T-helper 9 cell (primary cell): ENCODE results near the gene C1orf94.

Experiments
- DNase-seq: peaks from one replicate; pipeline ENCODE4 v3.0.0-alpha.2; 2020
- total RNA-seq, 2 donors: gene quantifications; one replicate each; lab custom pipeline; 2026; lab: John Stamatoyannopoulos, UW

C1orf94 gene, protein sequence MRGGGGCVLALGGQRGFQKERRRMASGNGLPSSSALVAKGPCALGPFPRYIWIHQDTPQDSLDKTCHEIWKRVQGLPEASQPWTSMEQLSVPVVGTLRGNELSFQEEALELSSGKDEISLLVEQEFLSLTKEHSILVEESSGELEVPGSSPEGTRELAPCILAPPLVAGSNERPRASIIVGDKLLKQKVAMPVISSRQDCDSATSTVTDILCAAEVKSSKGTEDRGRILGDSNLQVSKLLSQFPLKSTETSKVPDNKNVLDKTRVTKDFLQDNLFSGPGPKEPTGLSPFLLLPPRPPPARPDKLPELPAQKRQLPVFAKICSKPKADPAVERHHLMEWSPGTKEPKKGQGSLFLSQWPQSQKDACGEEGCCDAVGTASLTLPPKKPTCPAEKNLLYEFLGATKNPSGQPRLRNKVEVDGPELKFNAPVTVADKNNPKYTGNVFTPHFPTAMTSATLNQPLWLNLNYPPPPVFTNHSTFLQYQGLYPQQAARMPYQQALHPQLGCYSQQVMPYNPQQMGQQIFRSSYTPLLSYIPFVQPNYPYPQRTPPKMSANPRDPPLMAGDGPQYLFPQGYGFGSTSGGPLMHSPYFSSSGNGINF
- 0 reads per million in 2 donors for total RNA-seq

- DNase-seq = no peak
Measured at GRCh38 chr1:34176830-34177603, at the start of gene C1orf94. C1orf94 (plus strand) TSS chr1:34176907; CDS start chr1:34177790, 883 bp downstream.

- DNase-seq = no peak
Measured at GRCh38 chr1:34127006-34128000, 49.4 kb upstream of the C1orf94 start.

- DNase-seq = no peak
Measured at GRCh38 chr1:34128186-34128889, 48.4 kb upstream of the C1orf94 start.

GRCh38 chr1:34129630-34130029, 47.1 kb upstream of the C1orf94 start:
- DNase-seq = no peak

DNA sequence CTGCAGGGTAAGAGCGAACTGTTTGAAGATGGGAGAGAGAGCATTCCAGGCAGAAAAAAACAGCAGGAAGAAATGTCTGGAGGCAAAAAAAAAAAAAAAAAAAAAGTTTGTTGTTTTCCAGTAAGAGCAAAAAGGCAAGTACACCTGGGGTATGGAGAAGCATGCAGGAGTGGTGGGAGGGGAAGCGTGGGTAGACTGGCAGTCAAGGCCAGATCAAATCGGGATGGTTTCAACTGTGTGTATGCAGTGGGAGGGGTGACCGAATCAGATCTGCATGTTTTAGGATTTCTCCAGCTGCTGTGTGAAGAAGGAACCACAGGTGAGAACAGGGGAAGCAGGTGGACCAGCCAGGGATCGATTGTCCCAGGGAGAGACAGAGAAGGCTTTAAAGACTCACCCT, 46.4 kb upstream of the C1orf94 start:
- DNase-seq = no peak

GRCh38 chr1:34131396-34132160, 45.1 kb upstream of the C1orf94 start:
- no peak for DNase-seq

DNA sequence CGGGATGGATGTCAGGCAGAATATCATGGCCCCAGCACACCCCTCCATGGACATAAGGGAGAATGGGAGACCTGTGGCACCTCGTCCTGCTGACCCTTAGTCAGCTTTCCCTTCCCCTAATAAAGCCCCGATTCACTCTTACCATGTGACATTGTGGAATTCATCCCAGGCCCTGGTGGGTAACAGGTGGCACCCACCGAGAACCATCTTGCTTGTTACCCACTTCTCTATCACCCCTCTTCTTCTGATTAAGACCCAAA, 44.6 kb upstream of the C1orf94 start:
- DNase-seq = no peak

- DNase-seq = no peak
Measured at GRCh38 chr1:34137411-34137810, 39.3 kb upstream of the C1orf94 start.

- DNase-seq = no peak
Measured at GRCh38 chr1:34140011-34140676, 36.6 kb upstream of the C1orf94 start.

DNA sequence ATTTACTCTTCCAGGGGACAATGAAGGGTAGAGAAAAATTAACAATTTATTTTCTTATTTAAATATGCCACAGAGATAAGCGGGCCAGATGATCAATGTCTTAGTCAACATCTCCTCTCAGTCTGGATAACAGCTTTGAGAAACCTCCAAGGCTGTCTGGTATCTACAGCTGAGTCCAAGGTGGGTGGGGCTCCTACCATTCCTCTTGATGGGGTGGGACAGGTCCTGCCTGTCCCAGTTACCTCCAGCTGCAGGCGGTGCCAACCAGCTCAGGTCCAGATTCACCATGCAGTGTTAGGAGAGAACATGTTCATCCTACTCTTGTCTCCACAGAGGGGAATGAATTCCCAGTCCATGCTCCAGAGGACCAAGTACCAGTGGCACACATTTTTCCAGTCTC, 32.7 kb upstream of the C1orf94 start:
- no peak for DNase-seq

- no peak for DNase-seq
Measured at GRCh38 chr1:34144766-34145165, 31.9 kb upstream of the C1orf94 start.

DNA sequence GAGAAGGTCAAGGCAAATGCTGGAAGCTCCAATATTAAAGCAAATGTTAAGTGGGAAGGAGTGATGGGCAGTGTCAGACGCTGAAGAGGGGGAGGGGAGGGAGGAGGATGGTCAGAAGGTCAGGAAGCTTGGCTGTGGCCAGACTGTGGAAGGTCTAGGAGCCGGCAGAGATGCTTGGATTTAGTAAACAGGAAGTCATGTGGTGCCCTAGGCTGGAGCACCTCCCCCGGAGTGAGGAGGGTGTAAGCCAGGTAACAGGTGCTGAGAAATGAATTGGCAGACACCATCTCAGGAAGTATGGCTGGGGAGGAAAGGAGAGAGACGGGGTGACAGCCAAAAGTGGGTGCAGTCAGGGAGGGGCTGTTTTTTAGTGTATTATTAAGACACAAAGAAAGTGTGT, 29.4 kb upstream of the C1orf94 start:
- no peak for DNase-seq

DNA sequence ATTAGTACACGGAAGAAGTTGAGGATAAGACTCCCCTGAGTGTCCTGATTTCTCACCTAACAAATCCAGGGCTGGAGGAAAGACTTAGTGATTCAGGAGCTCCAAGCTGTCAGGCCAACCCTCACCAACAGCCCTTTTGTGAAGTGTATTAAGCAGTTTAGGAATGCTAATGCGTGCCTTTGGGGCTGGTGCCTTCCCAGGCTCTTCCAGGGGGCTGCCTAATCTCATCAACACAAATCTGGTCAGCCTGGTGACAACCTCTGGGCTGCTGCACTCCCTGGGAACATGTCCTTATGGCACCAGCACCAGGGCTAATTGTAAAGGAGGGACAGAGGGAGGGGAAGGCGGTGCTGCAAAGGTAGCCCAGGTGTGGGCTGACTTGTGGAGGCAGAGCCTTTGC, 27.2 kb upstream of the C1orf94 start:
- no peak for DNase-seq

GRCh38 chr1:34153246-34153645, 23.5 kb upstream of the C1orf94 start:
- DNase-seq = no peak

DNA sequence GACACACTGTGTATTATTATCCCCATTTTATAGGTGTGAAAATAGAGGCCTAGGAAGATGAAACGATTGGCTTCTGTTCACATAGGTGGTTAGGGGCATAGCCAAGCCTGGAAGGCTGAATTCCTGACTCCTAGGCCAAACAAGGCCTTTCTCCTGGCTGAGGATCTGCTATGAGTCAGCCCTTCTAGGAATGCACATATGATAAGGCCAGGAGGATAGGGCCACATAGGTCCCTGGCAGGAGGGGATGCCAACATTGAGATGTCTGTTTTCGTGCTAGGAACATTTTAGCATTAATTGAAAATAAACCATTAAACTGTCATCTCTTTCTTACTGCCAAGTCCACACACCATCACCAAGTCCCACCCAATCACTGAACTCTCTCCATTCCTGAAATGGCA, 20.8 kb upstream of the C1orf94 start:
- DNase-seq = no peak

DNA sequence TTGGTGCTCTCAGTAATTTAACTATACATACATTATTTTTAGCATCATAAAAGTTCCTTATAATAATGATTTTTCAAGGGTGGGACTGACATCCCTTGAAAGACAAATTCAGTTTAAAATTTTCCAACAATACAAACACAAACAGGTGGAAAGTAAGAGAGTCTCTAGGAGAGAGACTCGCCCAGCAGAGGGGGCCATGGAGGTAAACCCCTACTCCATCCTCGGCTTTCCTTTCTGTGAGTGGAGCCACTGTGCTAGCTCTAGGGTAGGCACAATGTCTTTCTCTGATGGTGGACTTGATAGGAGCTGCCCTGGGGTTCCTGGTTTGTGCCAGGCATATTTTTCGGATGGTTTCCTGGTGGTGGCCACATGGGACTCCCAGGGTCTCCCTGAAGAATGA, 20.0 kb upstream of the C1orf94 start:
- no peak for DNase-seq

DNA sequence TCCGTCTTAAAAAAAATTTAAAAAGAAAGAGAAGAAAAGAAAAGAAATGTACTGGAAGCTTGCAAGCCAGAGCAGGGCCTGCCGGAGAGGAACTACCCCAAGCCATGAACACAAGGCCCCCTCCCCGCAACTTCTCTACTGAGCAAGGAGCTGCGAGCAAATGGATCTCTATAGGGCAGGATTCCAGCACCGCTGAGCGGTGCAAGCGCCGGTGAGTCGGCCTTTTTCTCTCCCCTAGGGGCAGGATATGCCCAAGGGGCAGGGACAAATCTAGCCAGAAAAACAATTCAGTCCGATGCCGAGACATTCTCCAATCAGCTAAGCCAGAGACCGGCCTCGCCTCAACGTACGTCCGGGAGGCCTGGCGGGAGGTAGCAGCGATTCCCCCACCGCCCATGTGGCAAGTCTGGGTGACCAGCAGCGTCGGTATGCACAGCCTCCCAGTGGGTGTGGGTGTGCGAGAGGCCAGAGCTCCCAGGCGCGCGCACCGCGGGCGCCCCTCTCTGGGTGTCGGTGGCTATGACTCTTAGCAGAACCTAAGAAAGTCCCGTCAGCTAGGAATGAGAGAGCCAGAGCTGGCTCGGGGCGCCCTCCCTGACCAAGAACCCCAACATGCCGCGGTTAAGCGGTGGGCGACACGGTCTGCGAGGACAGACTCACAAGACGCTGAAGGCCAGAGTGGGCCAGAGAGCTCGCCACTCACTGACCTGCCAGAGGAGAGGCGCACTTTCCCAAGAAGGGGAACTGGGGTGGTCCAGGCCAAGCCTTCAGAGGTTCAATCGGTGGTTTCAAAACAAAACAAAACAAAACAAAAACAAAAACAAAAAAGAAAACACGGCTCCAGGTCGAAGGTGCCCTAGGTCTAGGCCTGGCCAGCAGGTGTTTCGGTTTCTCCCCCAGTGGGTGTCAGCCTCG, 13.6 kb upstream of the C1orf94 start:
- no peak for DNase-seq

GRCh38 chr1:34163792-34164731, 12.6 kb upstream of the C1orf94 start:
- DNase-seq = no peak
